SK-N-SH (cell line): Measurements from ENCODE around the gene CCDC171. TPM values are rescaled to one million over a fixed set of nuclear protein-coding genes. Genes with fewer than 3 reads are reported as not detected.

Source experiments
- CTCF ChIA-PET: fragments of 300-600, 350-600 bp; formaldehyde crosslinking; extraction: SDS; loops from one replicate; lab custom pipeline; 2021; lab: Yijun Ruan, JAX
- POLR2A ChIA-PET: fragments of 350-600 bp; sonication (Branson Sonifier 250); formaldehyde crosslinking; extraction: SDS; loops from one replicate; lab custom pipeline; 2020; ENCODE audit warnings: antibody characterized with exemption, inconsistent platforms; lab: Yijun Ruan, JAX
- DNase-seq: peaks from one replicate; pipeline ENCODE4 v3.0.0; 2012
- H2AFZ ChIP-seq: fragments of 200-600 bp; sonication (generic); 2 replicates; pipeline ENCODE4 v1.8.1; 2016; ENCODE audit warnings: antibody characterized with exemption, mild to moderate bottlenecking, low read depth
- H3F3A ChIP-seq: fragments of 200-600 bp; sonication (generic); replicated peaks from 2 replicates; pipeline ENCODE3; 2016; ENCODE audit warnings: antibody characterized with exemption, mild to moderate bottlenecking; ENCODE audit not compliant: insufficient read depth
- H3K27ac ChIP-seq, 2 experiments: fragments of 200-500 bp in 1 of 2; fragments of 200-600 bp in 1 of 2; sonication (Bioruptor generic) in 1 of 2; sonication (generic), shearing (Covaris generic) in 1 of 2; 2 replicates each; pipeline versions ENCODE4 v1.5.1 to v1.6.1; 2014 to 2016; ENCODE audit warnings: low read depth in 2 of 2, inconsistent platforms in 1 of 2, low read length in 1 of 2, mild to moderate bottlenecking in 1 of 2, mixed read lengths in 1 of 2
- H3K27me3 ChIP-seq: fragments of 200-600 bp; sonication (generic), shearing (Covaris generic); 2 replicates; pipeline ENCODE4 v1.6.1; 2016; ENCODE audit warnings: mixed run types; ENCODE audit not compliant: insufficient read depth
- H3K36me3 ChIP-seq, 2 experiments: fragments of 200-500 bp in 1 of 2; fragments of 200-600 bp in 1 of 2; sonication (Bioruptor generic) in 1 of 2; sonication (generic) in 1 of 2; replicated peaks in 1 of 2; 2 replicates each; pipeline versions ENCODE3 to v1.5.1; 2014 to 2016; ENCODE audit warnings: low read length in 1 of 2, mild to moderate bottlenecking in 1 of 2; ENCODE audit not compliant: insufficient read depth in 2 of 2, control insufficient read depth in 1 of 2
- H3K4me1 ChIP-seq, 2 experiments: fragments of 200-500 bp in 1 of 2; fragments of 200-600 bp in 1 of 2; sonication (Bioruptor generic) in 1 of 2; sonication (generic), shearing (Covaris generic) in 1 of 2; 2 replicates each; pipeline versions ENCODE4 v1.5.1 to v1.6.1; 2014 to 2016; ENCODE audit warnings: low read depth in 1 of 2, low read length in 1 of 2, mixed run types in 1 of 2; ENCODE audit not compliant: insufficient read depth in 2 of 2, control insufficient read depth in 1 of 2
- H3K4me2 ChIP-seq: fragments of 200-600 bp; sonication (generic), shearing (Covaris generic); 2 replicates; pipeline ENCODE4 v1.6.1; 2017; ENCODE audit warnings: mixed run types
- H3K4me3 ChIP-seq, 2 experiments: fragments of 200-500 bp in 1 of 2; fragments of 200-600 bp in 1 of 2; sonication (Bioruptor generic) in 1 of 2; sonication (generic), shearing (Covaris generic) in 1 of 2; 2 replicates each; pipeline versions ENCODE4 v1.5.1 to v1.8.1; 2014 to 2016; ENCODE audit warnings: low read depth in 2 of 2, inconsistent platforms in 1 of 2, low read length in 1 of 2, mild to moderate bottlenecking in 1 of 2, mixed read lengths in 1 of 2, moderate library complexity in 1 of 2
- H3K79me2 ChIP-seq: fragments of 200-600 bp; sonication (generic); 2 replicates; pipeline ENCODE4 v1.8.1; 2017; ENCODE audit warnings: mild to moderate bottlenecking; ENCODE audit not compliant: insufficient read depth
- H3K9ac ChIP-seq: fragments of 200-600 bp; sonication (generic); 2 replicates; pipeline ENCODE4 v1.6.1; 2017; ENCODE audit warnings: mixed run types
- H3K9me2 ChIP-seq: fragments of 200-600 bp; sonication (generic); 2 replicates; pipeline ENCODE4 v1.6.1; 2017; ENCODE audit warnings: mixed run types
- H3K9me3 ChIP-seq: fragments of 200-600 bp; sonication (generic); 2 replicates; pipeline ENCODE4 v1.6.1; 2017; ENCODE audit warnings: mixed run types, mild to moderate bottlenecking, moderate library complexity
- H4K20me1 ChIP-seq: fragments of 200-600 bp; sonication (generic); 2 replicates; pipeline ENCODE4 v1.6.1; 2017; ENCODE audit warnings: mild to moderate bottlenecking, mixed run types; ENCODE audit not compliant: insufficient read depth
- ELF1 ChIP-seq: IDR thresholded peaks from 2 replicates; pipeline ENCODE4 v1.4.0; 2012
- EZH2phosphoT487 ChIP-seq: fragments of 200-600 bp; sonication (generic); IDR thresholded peaks from 2 replicates; pipeline ENCODE4 v1.6.1; 2017; ENCODE audit warnings: low read depth, mixed run types, mild to moderate bottlenecking, antibody characterized with exemption, moderate library complexity, borderline replicate concordance
- GATA2 ChIP-seq: sonication (generic); formaldehyde crosslinking; IDR thresholded peaks from 2 replicates; pipeline ENCODE4 v1.5.0; 2020; ENCODE audit warnings: mild to moderate bottlenecking, missing genetic modification reagents
- MXI1 ChIP-seq: IDR thresholded peaks from 2 replicates; pipeline ENCODE4 v1.6.1; 2012; ENCODE audit warnings: mild to moderate bottlenecking, low read depth, low read length, improper control_type of control experiment
- RAD21 ChIP-seq: IDR thresholded peaks from 2 replicates; pipeline ENCODE4 v1.6.1; 2012; ENCODE audit warnings: mild to moderate bottlenecking, low read length
- RXRA ChIP-seq: IDR thresholded peaks from 2 replicates; pipeline ENCODE4 v1.4.0; 2012; ENCODE audit warnings: low read depth, mild to moderate bottlenecking, borderline replicate concordance
- WGBS: methylation state at CpG from one replicate; pipeline ENCODE4 v1.1.6; 2017; ENCODE audit warnings: low lambda C conversion rate; 5-methylcytosine and 5-hydroxymethylcytosine counted together
- polyA plus RNA-seq, 3 experiments: library from polyadenylated mRNA; depleted of rRNA; stranded (reverse); fragments of >200 nt; gene quantifications; 2 replicates each; pipeline ENCODE4 v1.2.3, GENCODE V29; 2012
- TF ChIP-seq, protein P1 (sequence below): IDR thresholded peaks from 2 replicates; pipeline ENCODE4 v1.6.1; 2012; ENCODE audit warnings: mild to moderate bottlenecking, low read depth, low read length, moderate library complexity

Gene CCDC171
- polyA plus RNA-seq, 1 of the 3 experiments (the other 2 are of a cell fraction), result 0.54 TPM

GRCh38 chr9:15512889-15513288 lies 40.0 kb upstream of the CCDC171 start:
- DNase-seq, result no peak
- ChIA-PET POLR2A (interaction anchor here (4.1 kb wide), 1 partner anchor 39 kb away, joined by 45 read pairs; the partner anchor contains the start of gene CCDC171), CTCF (interaction anchor here (1.9 to 2.5 kb wide), 2 partner anchors 29 to 40 kb away, joined by 4 to 6 read pairs; partner anchors contain the start of gene CCDC171)
- WGBS, result 82% methylated on average over 3 of the region's 3 CpGs
- Histone ChIP-seq H2AFZ (0 out of 2 replicates have a peak overlapping the region, but pooled peaks have one; percentile 54), H3K9ac (no peak overlapping the region), H3F3A (peaks cover 12% of the 10 kb centered on the region), H3K79me2 (peaks cover 28% of the 10 kb centered on the region), H3K4me1 (peaks cover 8 to 11% of the 10 kb centered on the region in 2 experiments; a peak in 2 of 4 replicates), H3K4me3 (no peak overlapping the region), H3K27me3 (no peaks in the 10 kb centered on the region), H3K9me3 (no peaks in the 10 kb centered on the region), H3K36me3 (peaks cover 2 to 12% of the 10 kb centered on the region in 2 experiments), H3K9me2 (no peaks in the 10 kb centered on the region; the same call in 1 of the 2 replicates)
- TF ChIP-seq MXI1 (no peak), ELF1 (no peak), RXRA (no peak), EZH2phosphoT487 (no peak)
- TF ChIP-seq, protein P1, sequence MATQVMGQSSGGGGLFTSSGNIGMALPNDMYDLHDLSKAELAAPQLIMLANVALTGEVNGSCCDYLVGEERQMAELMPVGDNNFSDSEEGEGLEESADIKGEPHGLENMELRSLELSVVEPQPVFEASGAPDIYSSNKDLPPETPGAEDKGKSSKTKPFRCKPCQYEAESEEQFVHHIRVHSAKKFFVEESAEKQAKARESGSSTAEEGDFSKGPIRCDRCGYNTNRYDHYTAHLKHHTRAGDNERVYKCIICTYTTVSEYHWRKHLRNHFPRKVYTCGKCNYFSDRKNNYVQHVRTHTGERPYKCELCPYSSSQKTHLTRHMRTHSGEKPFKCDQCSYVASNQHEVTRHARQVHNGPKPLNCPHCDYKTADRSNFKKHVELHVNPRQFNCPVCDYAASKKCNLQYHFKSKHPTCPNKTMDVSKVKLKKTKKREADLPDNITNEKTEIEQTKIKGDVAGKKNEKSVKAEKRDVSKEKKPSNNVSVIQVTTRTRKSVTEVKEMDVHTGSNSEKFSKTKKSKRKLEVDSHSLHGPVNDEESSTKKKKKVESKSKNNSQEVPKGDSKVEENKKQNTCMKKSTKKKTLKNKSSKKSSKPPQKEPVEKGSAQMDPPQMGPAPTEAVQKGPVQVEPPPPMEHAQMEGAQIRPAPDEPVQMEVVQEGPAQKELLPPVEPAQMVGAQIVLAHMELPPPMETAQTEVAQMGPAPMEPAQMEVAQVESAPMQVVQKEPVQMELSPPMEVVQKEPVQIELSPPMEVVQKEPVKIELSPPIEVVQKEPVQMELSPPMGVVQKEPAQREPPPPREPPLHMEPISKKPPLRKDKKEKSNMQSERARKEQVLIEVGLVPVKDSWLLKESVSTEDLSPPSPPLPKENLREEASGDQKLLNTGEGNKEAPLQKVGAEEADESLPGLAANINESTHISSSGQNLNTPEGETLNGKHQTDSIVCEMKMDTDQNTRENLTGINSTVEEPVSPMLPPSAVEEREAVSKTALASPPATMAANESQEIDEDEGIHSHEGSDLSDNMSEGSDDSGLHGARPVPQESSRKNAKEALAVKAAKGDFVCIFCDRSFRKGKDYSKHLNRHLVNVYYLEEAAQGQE, result no peak
- TF ChIP-seq, all 33 proteins: peak for 0
- Histone ChIP-seq H3K4me2 (no peak overlapping the region), H4K20me1 (peaks cover 11% of the 10 kb centered on the region; the same call in 1 of the 2 replicates), H3K27ac (no peak overlapping the region)

DNA sequence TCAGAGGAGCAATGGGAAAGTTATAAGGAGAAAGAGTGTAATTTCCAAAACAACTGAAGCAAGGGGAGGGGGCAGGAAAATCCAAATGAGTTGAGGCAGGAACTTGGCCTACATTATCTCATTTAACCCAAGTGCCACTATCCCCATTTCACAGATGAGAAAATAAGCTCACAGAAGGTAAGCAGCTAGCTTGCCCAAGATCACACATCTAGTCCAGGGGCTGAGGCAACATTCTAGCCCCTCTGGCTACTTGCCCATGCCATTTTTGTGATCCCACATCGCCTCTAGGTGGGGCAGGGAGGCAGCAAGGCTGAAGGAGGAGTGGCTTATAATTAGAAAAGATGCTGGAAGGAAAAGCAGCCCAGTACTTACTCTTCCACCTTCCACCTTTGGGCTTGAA lies 39.5 kb upstream of the CCDC171 start:
- H3K27me3 ChIP-seq, result no peaks in the 10 kb centered on the region
- no peak overlapping the region for H3K4me2 ChIP-seq
- POLR2A ChIA-PET, result interaction anchor here (4.1 kb wide), 1 partner anchor 39 kb away, joined by 45 read pairs; the partner anchor contains the start of gene CCDC171
- DNase-seq, result peak; percentile 31
- H3K9me3 ChIP-seq, result no peaks in the 10 kb centered on the region
- H3K4me3 ChIP-seq, result no peak overlapping the region
- CTCF ChIA-PET, result interaction anchor here (1.9 to 2.5 kb wide), 2 partner anchors 30 to 40 kb away, joined by 4 to 6 read pairs; partner anchors contain the start of gene CCDC171
- WGBS, result 57% methylated on average over 1 of the region's 1 CpG
- peaks cover 23% of the 10 kb centered on the region for H3K79me2 ChIP-seq
- no peak overlapping the region for H2AFZ ChIP-seq
- peaks cover 7% of the 10 kb centered on the region; the same call in 1 of the 2 replicates for H4K20me1 ChIP-seq
- H3K27ac ChIP-seq, result no peak overlapping the region
- H3K36me3 ChIP-seq, result peaks cover 0 to 8% of the 10 kb centered on the region in 2 experiments
- peaks cover 12% of the 10 kb centered on the region for H3F3A ChIP-seq
- no peaks in the 10 kb centered on the region; the same call in 1 of the 2 replicates for H3K9me2 ChIP-seq
- no peak overlapping the region for H3K9ac ChIP-seq
- H3K4me1 ChIP-seq, result peaks cover 7 to 9% of the 10 kb centered on the region in 2 experiments; a peak in 2 of 4 replicates
- TF ChIP-seq GATA2 (CRISPR knock-in tag) (no peak), RAD21 (peak; percentile 22; the same call in 1 of the 2 replicates)
- TF ChIP-seq, all 33 proteins: peak for 1
